ENCODE data around the gene TCF4.

DNA sequence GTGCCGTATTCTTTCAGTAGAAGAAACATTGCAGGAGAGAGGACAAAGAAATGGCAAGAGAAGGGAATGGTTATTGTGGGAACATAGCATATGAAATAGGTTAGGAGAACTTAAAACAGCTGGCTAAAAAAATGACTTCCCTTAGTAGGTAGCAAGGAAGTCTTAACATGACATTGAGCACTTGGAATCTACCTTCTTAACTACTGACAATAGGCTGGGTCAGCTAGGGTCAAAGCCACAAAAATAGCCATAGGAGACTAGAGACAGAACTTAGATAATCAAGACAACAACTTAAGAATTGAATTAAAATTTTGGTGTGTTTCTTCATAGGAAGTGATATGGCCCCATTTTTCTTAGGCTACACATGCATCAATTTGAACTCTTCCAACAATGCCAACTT is 227.9 kb downstream of the TCF4 start:
- TF ChIP-seq, protein P1, sequence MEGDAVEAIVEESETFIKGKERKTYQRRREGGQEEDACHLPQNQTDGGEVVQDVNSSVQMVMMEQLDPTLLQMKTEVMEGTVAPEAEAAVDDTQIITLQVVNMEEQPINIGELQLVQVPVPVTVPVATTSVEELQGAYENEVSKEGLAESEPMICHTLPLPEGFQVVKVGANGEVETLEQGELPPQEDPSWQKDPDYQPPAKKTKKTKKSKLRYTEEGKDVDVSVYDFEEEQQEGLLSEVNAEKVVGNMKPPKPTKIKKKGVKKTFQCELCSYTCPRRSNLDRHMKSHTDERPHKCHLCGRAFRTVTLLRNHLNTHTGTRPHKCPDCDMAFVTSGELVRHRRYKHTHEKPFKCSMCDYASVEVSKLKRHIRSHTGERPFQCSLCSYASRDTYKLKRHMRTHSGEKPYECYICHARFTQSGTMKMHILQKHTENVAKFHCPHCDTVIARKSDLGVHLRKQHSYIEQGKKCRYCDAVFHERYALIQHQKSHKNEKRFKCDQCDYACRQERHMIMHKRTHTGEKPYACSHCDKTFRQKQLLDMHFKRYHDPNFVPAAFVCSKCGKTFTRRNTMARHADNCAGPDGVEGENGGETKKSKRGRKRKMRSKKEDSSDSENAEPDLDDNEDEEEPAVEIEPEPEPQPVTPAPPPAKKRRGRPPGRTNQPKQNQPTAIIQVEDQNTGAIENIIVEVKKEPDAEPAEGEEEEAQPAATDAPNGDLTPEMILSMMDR (IDR thresholded peaks at IDR 0.05; ENCODE audit: low read depth, low read length, missing input control): no peak
- TF ChIP-seq ZBTB33 (IDR thresholded peaks at IDR 0.05) (no peak), FOXA2 (IDR thresholded peaks at IDR 0.05) (no peak), SP1 (IDR thresholded peaks at IDR 0.05) (no peak), GABPA (IDR thresholded peaks at IDR 0.05 in 1 of 2, conservative IDR thresholded peaks at IDR 0.05 in 1 of 2) (no peak), JUND (IDR thresholded peaks at IDR 0.05) (no peak), RXRA (IDR thresholded peaks at IDR 0.05) (no peak), TAF1 (conservative IDR thresholded peaks at IDR 0.05) (no peak), YY1 (IDR thresholded peaks at IDR 0.05) (no peak)
- TF ChIP-seq, protein P2, sequence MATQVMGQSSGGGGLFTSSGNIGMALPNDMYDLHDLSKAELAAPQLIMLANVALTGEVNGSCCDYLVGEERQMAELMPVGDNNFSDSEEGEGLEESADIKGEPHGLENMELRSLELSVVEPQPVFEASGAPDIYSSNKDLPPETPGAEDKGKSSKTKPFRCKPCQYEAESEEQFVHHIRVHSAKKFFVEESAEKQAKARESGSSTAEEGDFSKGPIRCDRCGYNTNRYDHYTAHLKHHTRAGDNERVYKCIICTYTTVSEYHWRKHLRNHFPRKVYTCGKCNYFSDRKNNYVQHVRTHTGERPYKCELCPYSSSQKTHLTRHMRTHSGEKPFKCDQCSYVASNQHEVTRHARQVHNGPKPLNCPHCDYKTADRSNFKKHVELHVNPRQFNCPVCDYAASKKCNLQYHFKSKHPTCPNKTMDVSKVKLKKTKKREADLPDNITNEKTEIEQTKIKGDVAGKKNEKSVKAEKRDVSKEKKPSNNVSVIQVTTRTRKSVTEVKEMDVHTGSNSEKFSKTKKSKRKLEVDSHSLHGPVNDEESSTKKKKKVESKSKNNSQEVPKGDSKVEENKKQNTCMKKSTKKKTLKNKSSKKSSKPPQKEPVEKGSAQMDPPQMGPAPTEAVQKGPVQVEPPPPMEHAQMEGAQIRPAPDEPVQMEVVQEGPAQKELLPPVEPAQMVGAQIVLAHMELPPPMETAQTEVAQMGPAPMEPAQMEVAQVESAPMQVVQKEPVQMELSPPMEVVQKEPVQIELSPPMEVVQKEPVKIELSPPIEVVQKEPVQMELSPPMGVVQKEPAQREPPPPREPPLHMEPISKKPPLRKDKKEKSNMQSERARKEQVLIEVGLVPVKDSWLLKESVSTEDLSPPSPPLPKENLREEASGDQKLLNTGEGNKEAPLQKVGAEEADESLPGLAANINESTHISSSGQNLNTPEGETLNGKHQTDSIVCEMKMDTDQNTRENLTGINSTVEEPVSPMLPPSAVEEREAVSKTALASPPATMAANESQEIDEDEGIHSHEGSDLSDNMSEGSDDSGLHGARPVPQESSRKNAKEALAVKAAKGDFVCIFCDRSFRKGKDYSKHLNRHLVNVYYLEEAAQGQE (IDR thresholded peaks at IDR 0.05): no peak
- TF ChIP-seq, protein P3, sequence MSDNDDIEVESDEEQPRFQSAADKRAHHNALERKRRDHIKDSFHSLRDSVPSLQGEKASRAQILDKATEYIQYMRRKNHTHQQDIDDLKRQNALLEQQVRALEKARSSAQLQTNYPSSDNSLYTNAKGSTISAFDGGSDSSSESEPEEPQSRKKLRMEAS (IDR thresholded peaks at IDR 0.05): no peak
